Measurements from ENCODE around the gene UBE2B.

DNA sequence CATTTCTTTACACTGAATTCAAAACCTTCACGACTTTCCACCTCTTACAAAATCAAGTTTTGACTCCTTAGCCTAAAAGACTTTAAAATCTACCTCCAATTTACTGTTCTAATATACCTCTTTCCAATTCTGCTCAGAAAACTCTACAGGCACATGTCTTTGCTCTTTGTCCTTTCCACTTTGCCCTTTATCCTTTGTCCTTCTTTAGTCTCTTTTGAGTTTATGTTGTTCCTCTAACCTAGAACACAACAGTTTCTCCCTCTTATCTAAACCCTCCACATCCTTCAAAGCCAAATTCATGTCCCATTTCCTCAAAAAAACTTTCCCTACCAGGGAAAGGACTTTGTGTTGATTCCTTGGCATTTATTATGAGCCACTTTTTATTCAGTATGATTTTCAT is 5.8 kb upstream of the UBE2B start:
- no peak for TF ChIP-seq EZH2 (IDR thresholded peaks at IDR 0.05; ENCODE audit: borderline replicate concordance, low read depth, low read length, severe bottlenecking)
- TF ChIP-seq, protein P1, sequence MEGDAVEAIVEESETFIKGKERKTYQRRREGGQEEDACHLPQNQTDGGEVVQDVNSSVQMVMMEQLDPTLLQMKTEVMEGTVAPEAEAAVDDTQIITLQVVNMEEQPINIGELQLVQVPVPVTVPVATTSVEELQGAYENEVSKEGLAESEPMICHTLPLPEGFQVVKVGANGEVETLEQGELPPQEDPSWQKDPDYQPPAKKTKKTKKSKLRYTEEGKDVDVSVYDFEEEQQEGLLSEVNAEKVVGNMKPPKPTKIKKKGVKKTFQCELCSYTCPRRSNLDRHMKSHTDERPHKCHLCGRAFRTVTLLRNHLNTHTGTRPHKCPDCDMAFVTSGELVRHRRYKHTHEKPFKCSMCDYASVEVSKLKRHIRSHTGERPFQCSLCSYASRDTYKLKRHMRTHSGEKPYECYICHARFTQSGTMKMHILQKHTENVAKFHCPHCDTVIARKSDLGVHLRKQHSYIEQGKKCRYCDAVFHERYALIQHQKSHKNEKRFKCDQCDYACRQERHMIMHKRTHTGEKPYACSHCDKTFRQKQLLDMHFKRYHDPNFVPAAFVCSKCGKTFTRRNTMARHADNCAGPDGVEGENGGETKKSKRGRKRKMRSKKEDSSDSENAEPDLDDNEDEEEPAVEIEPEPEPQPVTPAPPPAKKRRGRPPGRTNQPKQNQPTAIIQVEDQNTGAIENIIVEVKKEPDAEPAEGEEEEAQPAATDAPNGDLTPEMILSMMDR (IDR thresholded peaks at IDR 0.05; ENCODE audit: borderline replicate concordance, extremely low read depth, low read length, poor library complexity, severe bottlenecking) = no peak

All from DND-41 (cell line).